ENCODE measurements around the gene PGLYRP2. TPM values are rescaled to one million over a fixed set of nuclear protein-coding genes. Genes with fewer than 3 reads are reported as not detected.
A peak's percentile ranks its signal among the peaks of the same experiment; 100 is the strongest.

The PGLYRP2 gene
- total RNA-seq, 3 donors from 2014 or later = 5.6 to 6.2 TPM; not detected in 1

- peaks cover 0 to 35% of the 10 kb centered on the region in 2 donors for H3K27me3 ChIP-seq
- TF ChIP-seq POLR2AphosphoS5 (IDR thresholded peaks at IDR 0.05) (no peak), CTCF (IDR thresholded peaks at IDR 0.05) (no peak), POLR2A (IDR thresholded peaks at IDR 0.05) (no peak)
- no peaks in the 10 kb centered on the region for H3K9me3 ChIP-seq
- no peaks in the 10 kb centered on the region for H3K36me3 ChIP-seq
- no peak within 1 kb of the TSS for H3K27ac ChIP-seq
- DNase-seq (ENCODE audit: low spot score in 2 of 2) = no peak
- intact Hi-C loops (cut with DNase I; ENCODE audit: low total_unique reads) = no loop called here
- peaks cover 0 to 3% of the 10 kb centered on the region in 2 donors for H3K4me1 ChIP-seq
- H3K4me3 ChIP-seq = peak within 1 kb of the TSS; percentile 4 to 63 (median 42)
Observed at GRCh38 chr19:15508035-15508710, 28.9 kb upstream of the PGLYRP2 start, which contains the start of gene CYP4F22. TSS of gene CYP4F22 (plus strand) at chr19:15508525. CDS start at chr19:15525337, 16,812 bp downstream.

GRCh38 chr19:15507068-15508034 is 28.1 kb upstream of the PGLYRP2 start:
- H3K4me3 ChIP-seq = no peak overlapping the region
- no peaks in the 10 kb centered on the region for H3K9me3 ChIP-seq
- H3K36me3 ChIP-seq = no peaks in the 10 kb centered on the region
- intact Hi-C loops (cut with DNase I; ENCODE audit: low total_unique reads) = no loop called here
- H3K27me3 ChIP-seq = peaks cover 0 to 35% of the 10 kb centered on the region in 2 donors
- TF ChIP-seq POLR2A (IDR thresholded peaks at IDR 0.05) = no peak
- TF ChIP-seq CTCF (IDR thresholded peaks at IDR 0.05) = no peak
- no peak for TF ChIP-seq POLR2AphosphoS5 (IDR thresholded peaks at IDR 0.05)
- H3K27ac ChIP-seq = no peak overlapping the region
- no peak for DNase-seq (ENCODE audit: low spot score in 2 of 2)
- H3K4me1 ChIP-seq = peaks cover 0 to 3% of the 10 kb centered on the region in 2 donors

- Histone ChIP-seq H3K4me1 (peaks cover 0 to 3% of the 10 kb centered on the region in 2 donors), H3K27ac (no peak overlapping the region), H3K27me3 (peaks cover 0 to 35% of the 10 kb centered on the region in 2 donors), H3K9me3 (no peaks in the 10 kb centered on the region), H3K36me3 (no peaks in the 10 kb centered on the region), H3K4me3 (no peak overlapping the region)
- intact Hi-C loops (cut with DNase I; ENCODE audit: low total_unique reads) = no loop called here
- TF ChIP-seq CTCF (IDR thresholded peaks at IDR 0.05) (no peak), POLR2AphosphoS5 (IDR thresholded peaks at IDR 0.05) (no peak), POLR2A (IDR thresholded peaks at IDR 0.05) (no peak)
- no peak for DNase-seq (ENCODE audit: low spot score in 2 of 2)
Observed at GRCh38 chr19:15506074-15506571, 26.8 kb upstream of the PGLYRP2 start.

- TF ChIP-seq POLR2A (IDR thresholded peaks at IDR 0.05) = no peak
- no peak for TF ChIP-seq CTCF (IDR thresholded peaks at IDR 0.05)
- no peak for TF ChIP-seq POLR2AphosphoS5 (IDR thresholded peaks at IDR 0.05)
- peaks cover 0 to under 1% of the 10 kb centered on the region in 2 donors for H3K27me3 ChIP-seq
- intact Hi-C loops (cut with DNase I; ENCODE audit: low total_unique reads) = no loop called here
- H3K4me3 ChIP-seq = no peak overlapping the region
- no peaks in the 10 kb centered on the region for H3K4me1 ChIP-seq
- no peak for DNase-seq (ENCODE audit: low spot score in 2 of 2)
- no peak overlapping the region for H3K27ac ChIP-seq
- H3K9me3 ChIP-seq = no peaks in the 10 kb centered on the region
- H3K36me3 ChIP-seq = no peaks in the 10 kb centered on the region
Observed at GRCh38 chr19:15502264-15502663, 23.0 kb upstream of the PGLYRP2 start.
